Lower leg skin (tissue), 3 donors: ENCODE data around the gene EDEM3.

ENCODE experiments used
- CTCF ChIP-seq, 3 donors: fragments of 450-650 bp; IDR thresholded peaks; one replicate each; pipeline ENCODE4 v1.5.1; 2016; ENCODE audit warnings: antibody characterized with exemption in 3 of 3, mild to moderate bottlenecking in 3 of 3, moderate library complexity in 2 of 3
- POLR2A ChIP-seq, 2 donors: fragments of 450-650 bp; IDR thresholded peaks; one replicate each; pipeline ENCODE4 v1.6.1; 2016 to 2017; ENCODE audit warnings: antibody characterized with exemption in 2 of 2, mild to moderate bottlenecking in 1 of 2, moderate library complexity in 1 of 2

- TF ChIP-seq POLR2A (IDR thresholded peaks at IDR 0.05) (no peak), CTCF (IDR thresholded peaks at IDR 0.05) (no peak)
These were observed 36.2 kb upstream of the EDEM3 start for GRCh38 chr1:184790642-184791549.
